GM23248 (cell line): Measurements from ENCODE around the gene CSH1. TPM values are rescaled to one million over a fixed set of nuclear protein-coding genes. Genes with fewer than 3 reads are reported as not detected.
"Not testable (repeated sequence)": the region's sequence is repeated elsewhere in the genome, so short reads cannot be mapped to it uniquely, and the experiment has no call there.

Experiments
- DNase-seq: peaks from one replicate; pipeline ENCODE4 v3.0.0-alpha.2; 2015
- H2AFZ ChIP-seq: fragments of 200-600 bp; sonication (generic); 2 replicates; pipeline ENCODE4 v1.6.1; 2016; ENCODE audit warnings: antibody characterized with exemption
- H3F3A ChIP-seq: fragments of 200-600 bp; sonication (generic); 2 replicates; pipeline ENCODE4 v1.6.1; 2016; ENCODE audit warnings: mild to moderate bottlenecking, antibody characterized with exemption, mixed run types; ENCODE audit not compliant: insufficient read depth
- H3K27ac ChIP-seq: fragments of 200-600 bp; sonication (generic); 2 replicates; pipeline ENCODE4 v1.5.1; 2016; ENCODE audit warnings: mild to moderate bottlenecking
- H3K27me3 ChIP-seq: fragments of 200-600 bp; sonication (generic); replicated peaks from 2 replicates; pipeline ENCODE4 v1.6.1; 2016; ENCODE audit warnings: mild to moderate bottlenecking; ENCODE audit not compliant: insufficient read depth
- H3K36me3 ChIP-seq: fragments of 200-600 bp; sonication (generic); 2 replicates; pipeline ENCODE4 v1.6.1; 2016; ENCODE audit warnings: low read depth, mild to moderate bottlenecking
- H3K4me1 ChIP-seq: fragments of 200-600 bp; sonication (generic); 2 replicates; pipeline ENCODE4 v1.6.1; 2016; ENCODE audit warnings: mild to moderate bottlenecking; ENCODE audit not compliant: insufficient read depth
- H3K4me2 ChIP-seq: fragments of 200-600 bp; sonication (generic); one replicate; pipeline ENCODE4 v1.6.1; 2016; ENCODE audit warnings: mild to moderate bottlenecking; ENCODE audit not compliant: unreplicated experiment
- H3K4me3 ChIP-seq: fragments of 200-600 bp; sonication (generic); 2 replicates; pipeline ENCODE4 v1.5.1; 2016; ENCODE audit warnings: mild to moderate bottlenecking
- H3K79me2 ChIP-seq: fragments of 200-600 bp; sonication (generic); 2 replicates; pipeline ENCODE4 v1.6.1; 2016; ENCODE audit warnings: mild to moderate bottlenecking; ENCODE audit not compliant: insufficient read depth
- H3K9ac ChIP-seq: fragments of 200-600 bp; sonication (generic); 2 replicates; pipeline ENCODE4 v1.6.1; 2016; ENCODE audit warnings: mild to moderate bottlenecking
- H3K9me2 ChIP-seq: fragments of 200-600 bp; sonication (generic); 2 replicates; pipeline ENCODE4 v1.6.1; 2016; ENCODE audit warnings: mixed run types, mild to moderate bottlenecking, moderate library complexity; ENCODE audit not compliant: insufficient read depth
- H3K9me3 ChIP-seq: fragments of 200-600 bp; sonication (generic); one replicate; pipeline ENCODE4 v1.6.1; 2017; ENCODE audit warnings: low read depth
- H4K20me1 ChIP-seq: fragments of 200-600 bp; sonication (generic); 2 replicates; pipeline ENCODE4 v1.6.0; 2016; ENCODE audit not compliant: insufficient read depth
- EZH2 ChIP-seq: fragments of 200-600 bp; sonication (generic); IDR thresholded peaks from 2 replicates; pipeline ENCODE4 v1.6.1; 2018; ENCODE audit warnings: antibody characterized with exemption, mild to moderate bottlenecking; ENCODE audit not compliant: insufficient read depth, poor library complexity, severe bottlenecking
- EZH2phosphoT487 ChIP-seq: fragments of 200-600 bp; sonication (generic); IDR thresholded peaks from 2 replicates; pipeline ENCODE4 v1.6.1; 2018; ENCODE audit warnings: antibody characterized with exemption, moderate library complexity, mild to moderate bottlenecking, low read depth; ENCODE audit not compliant: insufficient read depth
- WGBS, 2 experiments: methylation state at CpG; one replicate each; pipeline ENCODE4 v1.1.6; 2015 to 2017; ENCODE audit warnings: low lambda C conversion rate in 2 of 2, low coverage in 1 of 2; ENCODE audit errors: missing lambda C conversion rate in 2 of 2; 5-methylcytosine and 5-hydroxymethylcytosine counted together
- in situ Hi-C: fragments of 300-500 bp; cut with MboI; formaldehyde crosslinking; loops from 2 replicates; pipeline ENCODE4 v1.15.0; 2020
- polyA plus RNA-seq: library from polyadenylated mRNA; unstranded; fragments of >200 nt; fragmentation: Nextera tagmentation; extraction: Ambion mirVana; gene quantifications from 2 replicates; pipeline ENCODE4 v1.2.1, GENCODE V29; 2016
- total RNA-seq: library from RNA; depleted of rRNA; stranded (reverse); fragments of >200 nt; shearing (Covaris generic); gene quantifications from 2 replicates; pipeline ENCODE4 v1.2.3, GENCODE V29; 2014; rRNA removed

Gene CSH1
- total RNA-seq: not detected in 2 replicates
- not detected in 2 replicates for polyA plus RNA-seq

GRCh38 chr17:63896524-63897354 is at the start of gene CSH1:
Gene CSH1 (minus strand): TSS chr17:63896574. CDS start chr17:63896511, 63 bp downstream.
- H3K4me3 ChIP-seq, H4K20me1 ChIP-seq: not testable (repeated sequence)
- 81 to 89% methylated on average over 10 to 11 of the region's 14 CpGs for WGBS, 2 experiments

DNA sequence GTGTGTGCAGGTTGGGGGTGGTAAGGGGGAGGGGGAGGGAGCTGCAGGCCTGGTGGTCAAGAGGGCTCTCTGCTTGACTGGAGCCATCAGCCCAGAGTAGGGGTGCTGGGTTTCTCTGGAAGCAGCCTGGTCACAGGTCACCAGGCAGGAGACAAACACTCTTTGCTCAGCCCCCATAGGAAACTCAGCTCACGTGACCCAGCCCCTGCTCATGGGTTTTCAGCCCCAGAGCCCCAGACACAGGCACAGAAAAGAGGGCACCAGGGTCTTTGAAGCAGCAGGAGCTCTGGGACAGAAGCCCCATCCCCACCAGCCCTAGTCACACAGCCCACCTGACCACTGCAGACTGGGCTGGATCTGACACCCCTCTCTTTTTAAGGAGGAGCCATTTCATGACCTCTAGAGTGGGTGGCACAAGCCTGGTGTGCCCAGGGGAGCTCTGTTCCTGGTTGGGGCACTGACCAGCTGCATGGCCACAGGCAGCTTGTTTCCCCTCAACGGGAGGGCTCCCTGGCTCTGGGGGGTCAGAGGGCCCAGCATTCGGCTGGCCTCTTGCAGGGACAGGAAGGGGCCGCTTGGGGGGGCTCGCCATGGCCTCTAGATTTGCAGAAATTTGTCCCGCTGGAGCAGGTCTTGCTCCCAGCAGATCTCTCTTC is 49.5 kb upstream of the CSH1 start:
- Histone ChIP-seq H3K9me2 (no peaks in the 10 kb centered on the region), H3F3A (no peaks in the 10 kb centered on the region), H2AFZ (no peak overlapping the region), H3K4me3 (no peak overlapping the region), H3K36me3 (no peaks in the 10 kb centered on the region), H4K20me1 (no peaks in the 10 kb centered on the region), H3K9me3 (no peaks in the 10 kb centered on the region), H3K9ac (no peak overlapping the region), H3K79me2 (no peaks in the 10 kb centered on the region), H3K4me1 (no peaks in the 10 kb centered on the region), H3K27ac (no peak overlapping the region), H3K27me3 (no peaks in the 10 kb centered on the region), H3K4me2 (no peak overlapping the region)
- WGBS, 2 experiments: 68 to 69% methylated on average over 5 to 6 of the region's 6 CpGs
- no peak for DNase-seq
- in situ Hi-C loops: no loop called here
- no peak for TF ChIP-seq EZH2
- TF ChIP-seq EZH2phosphoT487: no peak

More at GRCh38 chr17:63896524-63897354, at the start of gene CSH1:
- H3K4me1 ChIP-seq, in situ Hi-C loops, H2AFZ ChIP-seq, H3K9me2 ChIP-seq, H3K36me3 ChIP-seq, H3K9ac ChIP-seq, DNase-seq, H3F3A ChIP-seq, H3K27ac ChIP-seq, H3K27me3 ChIP-seq, H3K79me2 ChIP-seq, H3K9me3 ChIP-seq, H3K4me2 ChIP-seq: not testable (repeated sequence)

- H4K20me1 ChIP-seq: no peaks in the 10 kb centered on the region
- 66 to 70% methylated on average over 20 to 24 of the region's 24 CpGs for WGBS, 2 experiments
- H3K4me3 ChIP-seq: no peak overlapping the region
- no peaks in the 10 kb centered on the region for H3K9me2 ChIP-seq
- no peaks in the 10 kb centered on the region for H3F3A ChIP-seq
- H3K27me3 ChIP-seq: no peaks in the 10 kb centered on the region
- no peaks in the 10 kb centered on the region for H3K36me3 ChIP-seq
- DNase-seq: no peak
- H3K9ac ChIP-seq: no peak overlapping the region
- H3K79me2 ChIP-seq: no peaks in the 10 kb centered on the region
- H2AFZ ChIP-seq: no peak overlapping the region
- no peak for TF ChIP-seq EZH2phosphoT487
- no peak for TF ChIP-seq EZH2
- no peaks in the 10 kb centered on the region for H3K9me3 ChIP-seq
- in situ Hi-C loops: no loop called here
- H3K27ac ChIP-seq: no peak overlapping the region
- no peaks in the 10 kb centered on the region for H3K4me1 ChIP-seq
- no peak overlapping the region for H3K4me2 ChIP-seq
Observed at GRCh38 chr17:63944736-63945499, 48.5 kb upstream of the CSH1 start.

GRCh38 chr17:63943745-63944144 is 47.4 kb upstream of the CSH1 start:
- Histone ChIP-seq H3K4me1 (no peaks in the 10 kb centered on the region), H3K9ac (no peak overlapping the region), H3K4me3 (no peak overlapping the region), H2AFZ (no peak overlapping the region), H3K79me2 (no peaks in the 10 kb centered on the region), H3F3A (no peaks in the 10 kb centered on the region), H3K27ac (no peak overlapping the region), H3K27me3 (no peaks in the 10 kb centered on the region), H3K9me3 (no peaks in the 10 kb centered on the region), H3K36me3 (no peaks in the 10 kb centered on the region), H3K9me2 (no peaks in the 10 kb centered on the region), H4K20me1 (no peaks in the 10 kb centered on the region), H3K4me2 (no peak overlapping the region)
- in situ Hi-C loops: no loop called here
- 67% methylated on average over 9 of the region's 9 CpGs for WGBS, 2 experiments
- DNase-seq: no peak
- TF ChIP-seq EZH2: no peak
